PC-9 (cell line): Measurements from ENCODE around the gene PRICKLE3. TPM values are rescaled to one million over a fixed set of nuclear protein-coding genes. Genes with fewer than 3 reads are reported as not detected.

Experiments
- BruUV-seq: library from RNA; stranded (reverse); fragments of 400-500 nt; replicated peaks from 2 replicates; lab custom pipeline; 2021; lab: Mats Ljungman, UMichigan
- CTCF ChIA-PET: fragments of 300-600 bp; sonication (Branson Sonifier 250); formaldehyde crosslinking; loops from one replicate; lab custom pipeline; 2022; ENCODE audit warnings: antibody characterized with exemption; lab: Charles Lee
- POLR2A ChIA-PET: fragments of 300-600 bp; sonication (Branson Sonifier 250); formaldehyde crosslinking; loops from one replicate; lab custom pipeline; 2022; ENCODE audit warnings: antibody characterized with exemption; ENCODE audit not compliant: unreplicated experiment; lab: Charles Lee
- DNase-seq, 2 experiments: peaks; one replicate each; pipeline versions ENCODE4 v3.0.0 to v3.0.0-alpha.2; 2015 to 2022; ENCODE audit warnings: mixed read lengths in 1 of 2
- H2AFZ ChIP-seq: fragments of 200-600 bp; sonication (generic); 2 replicates; pipeline ENCODE4 v1.8.1; 2017; ENCODE audit warnings: antibody characterized with exemption
- H3F3A ChIP-seq: fragments of 200-600 bp; sonication (generic); 2 replicates; pipeline ENCODE4 v1.8.1; 2017; ENCODE audit warnings: antibody characterized with exemption, mild to moderate bottlenecking, low read depth; ENCODE audit not compliant: insufficient read depth
- H3K27ac ChIP-seq: fragments of 200-600 bp; sonication (generic); 2 replicates; pipeline ENCODE4 v1.6.1; 2016; ENCODE audit warnings: mixed run types
- H3K27me3 ChIP-seq: fragments of 200-600 bp; sonication (generic); 2 replicates; pipeline ENCODE4 v1.6.1; 2016; ENCODE audit warnings: low read depth, mixed run types; ENCODE audit not compliant: insufficient read depth
- H3K36me3 ChIP-seq: fragments of 200-600 bp; sonication (generic); 2 replicates; pipeline ENCODE4 v1.6.1; 2016; ENCODE audit warnings: low read depth, mixed run types
- H3K4me1 ChIP-seq: fragments of 200-600 bp; sonication (generic); replicated peaks from 2 replicates; pipeline ENCODE4 v1.6.1; 2016; ENCODE audit warnings: mixed run types; ENCODE audit not compliant: insufficient read depth
- H3K4me2 ChIP-seq: fragments of 200-600 bp; sonication (generic); 2 replicates; pipeline ENCODE4 v1.6.1; 2017; ENCODE audit warnings: mixed run types
- H3K4me3 ChIP-seq: fragments of 200-600 bp; sonication (generic); 2 replicates; pipeline ENCODE4 v1.6.1; 2016; ENCODE audit warnings: mixed run types
- H3K79me2 ChIP-seq: fragments of 200-600 bp; sonication (generic); 2 replicates; pipeline ENCODE4 v1.6.1; 2017; ENCODE audit warnings: low read depth, mixed run types
- H3K9me2 ChIP-seq: fragments of 200-600 bp; sonication (generic); 2 replicates; pipeline ENCODE4 v1.8.1; 2017; ENCODE audit warnings: mild to moderate bottlenecking; ENCODE audit not compliant: insufficient read depth
- H3K9me3 ChIP-seq: fragments of 200-600 bp; sonication (generic); 2 replicates; pipeline ENCODE4 v1.8.1; 2016; ENCODE audit warnings: low read depth; ENCODE audit not compliant: insufficient read depth
- H4K20me1 ChIP-seq: fragments of 200-600 bp; sonication (generic); 2 replicates; pipeline ENCODE4 v1.8.1; 2017; ENCODE audit not compliant: insufficient read depth
- EZH2 ChIP-seq: fragments of 200-600 bp; sonication (generic); IDR thresholded peaks from 2 replicates; pipeline ENCODE4 v1.8.0; 2017; ENCODE audit warnings: antibody characterized with exemption, low read depth
- intact Hi-C: fragments of 100-400 bp; cut with micrococcal nuclease; formaldehyde crosslinking; loops from one replicate; pipeline ENCODE4 v1.10.0; 2022; ENCODE audit not compliant: unreplicated experiment
- total RNA-seq: library from RNA; stranded (reverse); gene quantifications from 2 replicates; pipeline ENCODE4 v1.2.3, GENCODE V29; 2021
- TF ChIP-seq, protein P1 (sequence below): fragments of 200-600 bp; sonication (generic); conservative IDR thresholded peaks from 2 replicates; pipeline ENCODE4 v1.6.1; 2017; ENCODE audit warnings: mixed run types, antibody characterized with exemption, mild to moderate bottlenecking, moderate library complexity

The PRICKLE3 gene
- total RNA-seq, 1 experiment from 2014 or later = 13.5 TPM

GRCh38 chrX:49226946-49227345, 40.8 kb upstream of the PRICKLE3 start:
- no peaks in the 10 kb centered on the region for H3K36me3 ChIP-seq
- H3K9me2 ChIP-seq = no peaks in the 10 kb centered on the region
- H2AFZ ChIP-seq = no peak overlapping the region
- no peak for TF ChIP-seq EZH2
- TF ChIP-seq, protein P1, sequence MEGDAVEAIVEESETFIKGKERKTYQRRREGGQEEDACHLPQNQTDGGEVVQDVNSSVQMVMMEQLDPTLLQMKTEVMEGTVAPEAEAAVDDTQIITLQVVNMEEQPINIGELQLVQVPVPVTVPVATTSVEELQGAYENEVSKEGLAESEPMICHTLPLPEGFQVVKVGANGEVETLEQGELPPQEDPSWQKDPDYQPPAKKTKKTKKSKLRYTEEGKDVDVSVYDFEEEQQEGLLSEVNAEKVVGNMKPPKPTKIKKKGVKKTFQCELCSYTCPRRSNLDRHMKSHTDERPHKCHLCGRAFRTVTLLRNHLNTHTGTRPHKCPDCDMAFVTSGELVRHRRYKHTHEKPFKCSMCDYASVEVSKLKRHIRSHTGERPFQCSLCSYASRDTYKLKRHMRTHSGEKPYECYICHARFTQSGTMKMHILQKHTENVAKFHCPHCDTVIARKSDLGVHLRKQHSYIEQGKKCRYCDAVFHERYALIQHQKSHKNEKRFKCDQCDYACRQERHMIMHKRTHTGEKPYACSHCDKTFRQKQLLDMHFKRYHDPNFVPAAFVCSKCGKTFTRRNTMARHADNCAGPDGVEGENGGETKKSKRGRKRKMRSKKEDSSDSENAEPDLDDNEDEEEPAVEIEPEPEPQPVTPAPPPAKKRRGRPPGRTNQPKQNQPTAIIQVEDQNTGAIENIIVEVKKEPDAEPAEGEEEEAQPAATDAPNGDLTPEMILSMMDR = no peak
- no TSS peak for BruUV-seq
- POLR2A ChIA-PET = no interaction called here
- DNase-seq = no peak
- H3K4me1 ChIP-seq = no peaks in the 10 kb centered on the region
- H3K9me3 ChIP-seq = no peaks in the 10 kb centered on the region
- no peaks in the 10 kb centered on the region for H3F3A ChIP-seq
- intact Hi-C loops = no loop called here
- no peak overlapping the region for H3K4me3 ChIP-seq
- CTCF ChIA-PET = no interaction called here
- no peak overlapping the region for H3K4me2 ChIP-seq
- no peaks in the 10 kb centered on the region for H3K79me2 ChIP-seq
- no peaks in the 10 kb centered on the region for H3K27me3 ChIP-seq
- no peak overlapping the region for H3K27ac ChIP-seq
- H4K20me1 ChIP-seq = no peaks in the 10 kb centered on the region

- H4K20me1 ChIP-seq = no peaks in the 10 kb centered on the region
Measured at GRCh38 chrX:49225858-49226257, 39.7 kb upstream of the PRICKLE3 start.

GRCh38 chrX:49221868-49222267, 35.7 kb upstream of the PRICKLE3 start:
- no peaks in the 10 kb centered on the region for H3K79me2 ChIP-seq
- no peak for DNase-seq
- H4K20me1 ChIP-seq = no peaks in the 10 kb centered on the region
- no peaks in the 10 kb centered on the region for H3K9me2 ChIP-seq
- no peak overlapping the region for H2AFZ ChIP-seq
- H3K4me1 ChIP-seq = no peaks in the 10 kb centered on the region
- H3K36me3 ChIP-seq = no peaks in the 10 kb centered on the region
- intact Hi-C loops = no loop called here
- no TSS peak for BruUV-seq
- no peaks in the 10 kb centered on the region for H3K27me3 ChIP-seq
- H3F3A ChIP-seq = no peaks in the 10 kb centered on the region
- H3K27ac ChIP-seq = no peak overlapping the region
- TF ChIP-seq EZH2 = no peak
- TF ChIP-seq, protein P1 = no peak
- no peak overlapping the region for H3K4me2 ChIP-seq
- no peak overlapping the region for H3K4me3 ChIP-seq
- ChIA-PET CTCF (no interaction called here), POLR2A (no interaction called here)
- no peaks in the 10 kb centered on the region for H3K9me3 ChIP-seq

More at GRCh38 chrX:49225858-49226257, 39.7 kb upstream of the PRICKLE3 start:
- no peak overlapping the region for H3K4me3 ChIP-seq
- H3K9me3 ChIP-seq = no peaks in the 10 kb centered on the region
- no TSS peak for BruUV-seq
- no peaks in the 10 kb centered on the region for H3K27me3 ChIP-seq
- no peaks in the 10 kb centered on the region for H3F3A ChIP-seq
- H3K27ac ChIP-seq = no peak overlapping the region
- no peak overlapping the region for H2AFZ ChIP-seq
- H3K4me2 ChIP-seq = no peak overlapping the region
- intact Hi-C loops = no loop called here
- H3K9me2 ChIP-seq = no peaks in the 10 kb centered on the region
- no peaks in the 10 kb centered on the region for H3K79me2 ChIP-seq
- no peaks in the 10 kb centered on the region for H3K36me3 ChIP-seq
- POLR2A ChIA-PET = interaction anchor here (0.6 kb wide), 1 partner anchor 28 kb away, joined by 7 read pairs; no protein-coding TSS in a partner anchor
- CTCF ChIA-PET = no interaction called here
- DNase-seq = no peak
- H3K4me1 ChIP-seq = no peaks in the 10 kb centered on the region
- no peak for TF ChIP-seq EZH2
- TF ChIP-seq, protein P1 = no peak
